CD4-positive, alpha-beta memory T cell (primary cell): ENCODE results near the gene FAM83G. TPM values are rescaled to one million over a fixed set of nuclear protein-coding genes. Genes with fewer than 3 reads are reported as not detected.

Experiments
- CTCF ChIA-PET: fragments of 350-600 bp; sonication (Branson Sonifier 250); formaldehyde crosslinking; loops from one replicate; lab custom pipeline; 2021; ENCODE audit warnings: inconsistent platforms; ENCODE audit not compliant: partially characterized antibody; lab: Charles Lee
- POLR2A ChIA-PET: fragments of 350-600 bp; sonication (Branson Sonifier 250); formaldehyde crosslinking; loops from one replicate; lab custom pipeline; 2021; ENCODE audit not compliant: partially characterized antibody; lab: Charles Lee
- DNase-seq, 5 donors: peaks; one replicate each; pipeline versions ENCODE4 v3.0.0 to v3.0.0-alpha.2; 2020 to 2022; ENCODE audit warnings: mixed read lengths in 1 of 5
- H3K27ac ChIP-seq: one replicate; pipeline ENCODE4 v1.7.0; 2013; ENCODE audit warnings: low read depth, low read length
- H3K27me3 ChIP-seq: 2 replicates; pipeline ENCODE4 v1.7.0; 2013; ENCODE audit warnings: mild to moderate bottlenecking, low read length, moderate library complexity; ENCODE audit not compliant: insufficient read depth
- H3K36me3 ChIP-seq: 2 replicates; pipeline ENCODE4 v1.7.0; 2013; ENCODE audit warnings: mild to moderate bottlenecking, low read length, moderate library complexity; ENCODE audit not compliant: insufficient read depth
- H3K4me1 ChIP-seq: 2 replicates; pipeline ENCODE4 v1.7.0; 2013; ENCODE audit warnings: mild to moderate bottlenecking, low read length, moderate library complexity; ENCODE audit not compliant: insufficient read depth
- H3K4me3 ChIP-seq, 2 donors: one replicate each; pipeline ENCODE4 v1.7.0; 2013; ENCODE audit warnings: low read length in 2 of 2, mild to moderate bottlenecking in 1 of 2
- H3K9me3 ChIP-seq, 2 donors: one replicate each; pipeline ENCODE4 v1.7.0; 2013; ENCODE audit warnings: low read length in 2 of 2, control low read depth in 1 of 2; ENCODE audit not compliant: control insufficient read depth in 1 of 2
- H3K27ac Mint-ChIP-seq, 7 donors: one replicate each; pipeline ENCODE4 v1.8.0; 2020 to 2021; ENCODE audit warnings: mixed read lengths in 7 of 7, mild to moderate bottlenecking in 6 of 7, inconsistent platforms in 3 of 7, moderate library complexity in 3 of 7
- H3K27me3 Mint-ChIP-seq, 2 donors: one replicate each; pipeline ENCODE4 v1.8.0; 2020 to 2021; ENCODE audit warnings: mixed read lengths in 2 of 2
- H3K36me3 Mint-ChIP-seq, 2 donors: one replicate each; pipeline ENCODE4 v1.8.0; 2020 to 2021; ENCODE audit warnings: mixed read lengths in 2 of 2, inconsistent platforms in 1 of 2, mild to moderate bottlenecking in 1 of 2
- H3K4me1 Mint-ChIP-seq, 4 donors: one replicate each; pipeline ENCODE4 v1.8.0; 2020 to 2021; ENCODE audit warnings: mixed read lengths in 4 of 4, mild to moderate bottlenecking in 1 of 4
- H3K4me3 Mint-ChIP-seq, 8 donors: one replicate each; pipeline ENCODE4 v1.8.0; 2020 to 2021; ENCODE audit warnings: mixed read lengths in 8 of 8, mild to moderate bottlenecking in 7 of 8, moderate library complexity in 6 of 8, inconsistent platforms in 3 of 8
- H3K9me3 Mint-ChIP-seq, 8 donors: one replicate each; pipeline ENCODE4 v1.8.0; 2020 to 2021; ENCODE audit warnings: mixed read lengths in 8 of 8, mild to moderate bottlenecking in 5 of 8, inconsistent platforms in 3 of 8, moderate library complexity in 1 of 8
- intact Hi-C: fragments of 100-400 bp; cut with micrococcal nuclease; formaldehyde crosslinking; loops from one replicate; pipeline ENCODE4 v1.15.1; 2023
- polyA plus RNA-seq, 2 donors: library from polyadenylated mRNA; unstranded; fragments of 300-500 nt; fragmentation: Illumina TruSeq; gene quantifications; one replicate each; pipeline ENCODE4 v1.2.3, GENCODE V29; 2021
- total RNA-seq, 2 experiments: library from RNA; stranded (reverse); gene quantifications; one replicate each; pipeline ENCODE4 v1.2.3, GENCODE V29; 2021

The FAM83G gene
- total and polyA plus RNA-seq, 4 experiments from 2014 or later, result 1.6 to 15.1 (median 10.3) TPM

DNA sequence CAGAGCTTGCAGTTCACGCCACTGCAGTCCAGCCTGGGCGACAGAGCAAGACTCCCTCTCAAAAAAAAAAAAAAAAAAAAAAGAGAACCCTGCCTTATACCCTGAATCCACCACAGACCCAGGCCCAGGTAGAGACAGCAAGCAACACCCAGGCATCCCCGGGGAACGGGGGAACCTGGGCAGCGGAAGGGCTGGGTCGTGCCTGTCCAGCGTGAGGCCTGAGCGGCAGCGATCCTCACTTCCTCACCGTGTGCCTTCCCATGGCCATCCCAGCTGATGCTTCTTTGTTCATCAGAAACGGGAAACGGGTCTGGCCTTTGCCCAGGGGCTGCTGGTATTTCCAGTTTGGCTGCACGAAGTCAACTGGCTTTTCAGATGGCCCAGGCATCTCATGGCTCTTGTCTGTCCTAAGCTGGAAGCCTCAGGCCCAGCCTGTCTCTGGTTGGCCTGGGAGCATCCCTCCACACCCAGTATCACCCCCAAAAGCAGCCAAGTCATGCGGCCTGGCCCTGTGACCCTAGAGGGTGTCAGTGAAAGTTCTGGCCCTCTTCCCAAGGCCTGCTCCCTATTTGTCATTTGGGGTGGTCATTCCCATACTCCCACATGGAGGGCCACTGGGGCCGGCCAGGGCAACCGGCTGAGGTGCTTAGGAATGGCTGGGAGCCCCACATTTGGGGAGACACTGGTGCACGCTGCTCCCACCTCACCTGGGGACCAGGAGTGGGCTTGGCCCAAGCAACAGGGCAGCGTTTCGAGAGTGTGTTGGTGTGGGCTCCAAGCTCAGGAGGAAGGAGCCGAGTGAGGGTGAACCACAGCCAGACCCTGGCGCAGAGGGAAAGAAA lies 20.1 kb downstream of the FAM83G start:
- H3K4me1 ChIP-seq, result no peaks in the 10 kb centered on the region
- no peak overlapping the region for H3K27ac ChIP-seq
- H3K36me3 Mint-ChIP-seq, result peaks cover 8 to 23% of the 10 kb centered on the region in 2 donors
- DNase-seq, result no peak
- H3K9me3 Mint-ChIP-seq, result no peaks in the 10 kb centered on the region
- H3K36me3 ChIP-seq, result no peaks in the 10 kb centered on the region
- peak overlapping the region in 1 of 7 donors; percentile 53 for H3K27ac Mint-ChIP-seq
- H3K27me3 Mint-ChIP-seq, result no peaks in the 10 kb centered on the region
- POLR2A ChIA-PET, result no interaction called here
- no peaks in the 10 kb centered on the region for H3K9me3 ChIP-seq
- H3K27me3 ChIP-seq, result no peaks in the 10 kb centered on the region
- peaks cover 0 to 11% (median 2%) of the 10 kb centered on the region in 4 donors for H3K4me1 Mint-ChIP-seq
- H3K4me3 ChIP-seq, result no peak overlapping the region
- H3K4me3 Mint-ChIP-seq, result no peak overlapping the region
- intact Hi-C loops, result no loop called here
- CTCF ChIA-PET, result no interaction called here

DNA sequence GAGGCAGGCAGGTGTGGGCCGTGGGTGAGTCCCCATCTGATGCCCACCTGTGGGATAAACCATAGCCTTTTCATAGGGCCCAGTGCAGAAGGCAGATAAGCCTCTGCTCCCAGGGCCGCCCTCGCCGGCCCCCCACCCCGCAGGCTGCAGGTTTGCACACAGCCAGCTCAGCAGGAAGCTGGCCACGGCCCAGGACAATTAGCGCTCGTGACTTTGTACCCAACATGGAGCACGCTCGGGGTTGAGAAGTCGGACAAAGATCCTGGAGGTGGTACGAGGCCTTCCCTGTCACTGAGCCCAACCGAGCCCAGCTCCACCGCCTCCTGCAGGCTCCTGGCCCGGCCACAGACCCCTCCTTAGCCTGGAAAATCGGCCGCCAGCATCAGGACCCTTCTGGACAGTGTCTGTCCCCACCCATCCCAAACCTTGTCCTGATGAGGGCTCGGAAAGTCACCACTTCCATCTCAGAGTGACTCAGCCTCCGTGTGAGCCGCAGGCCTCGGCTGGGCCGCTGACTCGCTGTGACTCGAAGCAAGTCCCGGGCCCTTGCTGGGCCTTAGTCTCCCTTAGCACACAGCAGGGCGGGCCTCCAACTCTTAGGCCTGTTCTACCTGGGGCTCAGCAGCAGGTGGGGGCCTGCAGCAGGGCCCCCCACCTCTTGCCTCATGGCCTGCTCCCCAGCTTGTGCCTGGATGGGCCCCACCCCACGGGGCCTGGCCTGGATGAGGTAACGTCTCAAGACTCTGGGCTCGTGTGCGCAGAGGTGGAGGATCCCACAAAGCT lies 22.7 kb downstream of the FAM83G start:
- no peaks in the 10 kb centered on the region for H3K27me3 ChIP-seq
- CTCF ChIA-PET, result interaction anchor here (1.0 kb wide), 2 partner anchors 21 kb away, joined by 3 to 4 read pairs; no protein-coding TSS in a partner anchor
- intact Hi-C loops, result no loop called here
- Mint-ChIP-seq H3K4me3 (no peak overlapping the region), H3K4me1 (peaks cover 0 to under 1% (median 0%) of the 10 kb centered on the region in 4 donors), H3K27ac (no peak overlapping the region), H3K9me3 (no peaks in the 10 kb centered on the region), H3K27me3 (no peaks in the 10 kb centered on the region), H3K36me3 (peaks cover 5 to 29% of the 10 kb centered on the region in 2 donors)
- POLR2A ChIA-PET, result interaction anchor here (0.5 to 1.1 kb wide), 2 partner anchors 21 to 741 kb away, joined by 3 read pairs; no protein-coding TSS in a partner anchor
- no peaks in the 10 kb centered on the region for H3K9me3 ChIP-seq
- no peak overlapping the region for H3K27ac ChIP-seq
- no peaks in the 10 kb centered on the region for H3K4me1 ChIP-seq
- no peak overlapping the region for H3K4me3 ChIP-seq
- H3K36me3 ChIP-seq, result peaks cover 4% of the 10 kb centered on the region
- DNase-seq, result peak in 1 of 5 donors; percentile 2

DNA sequence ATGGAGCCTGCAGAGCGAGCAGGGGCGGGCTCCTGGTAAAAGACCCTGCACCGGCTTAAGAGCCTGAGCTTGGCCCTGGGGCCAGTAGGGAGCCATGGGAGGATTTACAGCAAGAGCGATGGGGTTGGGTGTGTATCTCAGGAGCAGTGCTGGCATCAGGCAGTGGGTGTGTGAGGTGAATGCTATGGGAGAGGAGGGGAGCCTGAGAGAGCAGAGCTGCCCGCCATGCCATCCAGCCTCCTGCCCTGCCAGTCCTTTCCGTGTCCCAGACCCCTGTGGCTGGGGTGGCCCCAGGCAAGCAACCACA lies 23.3 kb downstream of the FAM83G start:
- no peaks in the 10 kb centered on the region for H3K9me3 Mint-ChIP-seq
- H3K27ac Mint-ChIP-seq, result peak overlapping the region in 1 of 7 donors; percentile 66
- peaks cover 5 to 32% of the 10 kb centered on the region in 2 donors for H3K36me3 Mint-ChIP-seq
- H3K4me3 ChIP-seq, result no peak overlapping the region
- no peak overlapping the region for H3K27ac ChIP-seq
- H3K4me3 Mint-ChIP-seq, result no peak overlapping the region
- H3K4me1 ChIP-seq, result no peaks in the 10 kb centered on the region
- DNase-seq, result peak in 1 of 5 donors; percentile 24
- POLR2A ChIA-PET, result interaction anchor here (0.5 to 1.1 kb wide), 2 partner anchors 22 to 742 kb away, joined by 3 read pairs; no protein-coding TSS in a partner anchor
- H3K4me1 Mint-ChIP-seq, result no peaks in the 10 kb centered on the region
- CTCF ChIA-PET, result interaction anchor here (1.0 kb wide), 1 partner anchor 20 kb away, joined by 3 read pairs; no protein-coding TSS in a partner anchor
- no peaks in the 10 kb centered on the region for H3K27me3 ChIP-seq
- H3K9me3 ChIP-seq, result no peaks in the 10 kb centered on the region
- no peaks in the 10 kb centered on the region for H3K27me3 Mint-ChIP-seq
- peaks cover 7% of the 10 kb centered on the region for H3K36me3 ChIP-seq
- intact Hi-C loops, result no loop called here

- peaks cover 9% of the 10 kb centered on the region for H3K36me3 ChIP-seq
- ChIA-PET POLR2A (interaction anchor here (1.1 kb wide), 1 partner anchor 22 kb away, joined by 3 read pairs; no protein-coding TSS in a partner anchor), CTCF (interaction anchor here (1.0 to 1.5 kb wide), 2 partner anchors 20 to 25 kb away, joined by 3 read pairs; no protein-coding TSS in a partner anchor)
- no peaks in the 10 kb centered on the region for H3K9me3 ChIP-seq
- DNase-seq, result peak in 1 of 5 donors; percentile 24
- H3K4me1 Mint-ChIP-seq, result no peaks in the 10 kb centered on the region
- no peak overlapping the region for H3K27ac ChIP-seq
- H3K4me1 ChIP-seq, result no peaks in the 10 kb centered on the region
- peaks cover under 1 to 29% of the 10 kb centered on the region in 2 donors for H3K36me3 Mint-ChIP-seq
- H3K27me3 Mint-ChIP-seq, result no peaks in the 10 kb centered on the region
- H3K4me3 ChIP-seq, result no peak overlapping the region
- intact Hi-C loops, result no loop called here
- H3K27ac Mint-ChIP-seq, result peak overlapping the region in 2 of 7 donors; percentile 63 to 66
- H3K27me3 ChIP-seq, result no peaks in the 10 kb centered on the region
- no peaks in the 10 kb centered on the region for H3K9me3 Mint-ChIP-seq
- H3K4me3 Mint-ChIP-seq, result no peak overlapping the region
Observed at GRCh38 chr17:18980682-18981334, 23.8 kb downstream of the FAM83G start.

DNA sequence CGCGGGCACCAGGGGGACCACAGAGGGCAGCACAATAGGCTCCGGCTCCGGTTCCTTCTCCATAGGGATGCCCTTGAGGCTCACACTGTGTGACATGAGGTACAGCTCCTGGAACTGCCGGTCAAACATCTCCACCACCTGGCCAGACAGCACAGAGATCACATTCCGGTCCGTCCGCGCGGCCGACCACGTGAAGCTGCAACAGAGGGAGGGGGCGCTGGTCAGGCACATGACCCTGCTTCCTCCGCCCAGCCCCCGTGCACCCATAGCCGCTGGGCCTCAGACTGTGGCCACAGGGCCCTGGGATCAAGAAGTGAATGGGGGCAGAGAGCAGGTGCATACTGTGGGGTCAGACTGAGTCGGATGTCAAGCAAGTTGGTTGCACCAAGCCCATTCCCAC lies 25.9 kb downstream of the FAM83G start:
- ChIA-PET POLR2A (no interaction called here), CTCF (interaction anchor here (1.5 kb wide), 1 partner anchor 18 kb away, joined by 6 read pairs; no protein-coding TSS in a partner anchor)
- intact Hi-C loops, result no loop called here
- Histone ChIP-seq H3K27me3 (no peaks in the 10 kb centered on the region), H3K36me3 (peaks cover 9% of the 10 kb centered on the region), H3K27ac (no peak overlapping the region), H3K9me3 (no peaks in the 10 kb centered on the region), H3K4me1 (no peaks in the 10 kb centered on the region), H3K4me3 (no peak overlapping the region)
- no peaks in the 10 kb centered on the region for H3K27me3 Mint-ChIP-seq
- H3K27ac Mint-ChIP-seq, result no peak overlapping the region
- DNase-seq, result no peak
- no peak overlapping the region for H3K4me3 Mint-ChIP-seq
- H3K36me3 Mint-ChIP-seq, result peaks cover 0 to 29% of the 10 kb centered on the region in 2 donors
- H3K4me1 Mint-ChIP-seq, result no peaks in the 10 kb centered on the region
- H3K9me3 Mint-ChIP-seq, result no peaks in the 10 kb centered on the region

GRCh38 chr17:18978050-18978449 lies 26.5 kb downstream of the FAM83G start:
- CTCF ChIA-PET, result interaction anchor here (1.5 kb wide), 1 partner anchor 17 kb away, joined by 6 read pairs; no protein-coding TSS in a partner anchor
- no peaks in the 10 kb centered on the region for H3K4me1 Mint-ChIP-seq

More at GRCh38 chr17:18978050-18978449, 26.5 kb downstream of the FAM83G start:
- Histone ChIP-seq H3K27ac (no peak overlapping the region), H3K4me1 (no peaks in the 10 kb centered on the region), H3K36me3 (peaks cover 9% of the 10 kb centered on the region), H3K9me3 (no peaks in the 10 kb centered on the region), H3K4me3 (no peak overlapping the region), H3K27me3 (no peaks in the 10 kb centered on the region)
- DNase-seq, result no peak
- POLR2A ChIA-PET, result no interaction called here
- no peaks in the 10 kb centered on the region for H3K9me3 Mint-ChIP-seq
- no peaks in the 10 kb centered on the region for H3K27me3 Mint-ChIP-seq
- H3K27ac Mint-ChIP-seq, result no peak overlapping the region
- no peak overlapping the region for H3K4me3 Mint-ChIP-seq
- intact Hi-C loops, result no loop called here
- peaks cover 0 to 30% of the 10 kb centered on the region in 2 donors for H3K36me3 Mint-ChIP-seq
